IPS DF 19.7 (cell line): ENCODE data around the gene MROH2A.
"Not testable (repeated sequence)": the region's sequence is repeated elsewhere in the genome, so short reads cannot be mapped to it uniquely, and the experiment has no call there.

Experiments used
- DNase-seq: peaks from one replicate; pipeline ENCODE4 v3.0.0-alpha.2; 2013; ENCODE audit warnings: low read depth, low spot score

MROH2A gene, protein sequence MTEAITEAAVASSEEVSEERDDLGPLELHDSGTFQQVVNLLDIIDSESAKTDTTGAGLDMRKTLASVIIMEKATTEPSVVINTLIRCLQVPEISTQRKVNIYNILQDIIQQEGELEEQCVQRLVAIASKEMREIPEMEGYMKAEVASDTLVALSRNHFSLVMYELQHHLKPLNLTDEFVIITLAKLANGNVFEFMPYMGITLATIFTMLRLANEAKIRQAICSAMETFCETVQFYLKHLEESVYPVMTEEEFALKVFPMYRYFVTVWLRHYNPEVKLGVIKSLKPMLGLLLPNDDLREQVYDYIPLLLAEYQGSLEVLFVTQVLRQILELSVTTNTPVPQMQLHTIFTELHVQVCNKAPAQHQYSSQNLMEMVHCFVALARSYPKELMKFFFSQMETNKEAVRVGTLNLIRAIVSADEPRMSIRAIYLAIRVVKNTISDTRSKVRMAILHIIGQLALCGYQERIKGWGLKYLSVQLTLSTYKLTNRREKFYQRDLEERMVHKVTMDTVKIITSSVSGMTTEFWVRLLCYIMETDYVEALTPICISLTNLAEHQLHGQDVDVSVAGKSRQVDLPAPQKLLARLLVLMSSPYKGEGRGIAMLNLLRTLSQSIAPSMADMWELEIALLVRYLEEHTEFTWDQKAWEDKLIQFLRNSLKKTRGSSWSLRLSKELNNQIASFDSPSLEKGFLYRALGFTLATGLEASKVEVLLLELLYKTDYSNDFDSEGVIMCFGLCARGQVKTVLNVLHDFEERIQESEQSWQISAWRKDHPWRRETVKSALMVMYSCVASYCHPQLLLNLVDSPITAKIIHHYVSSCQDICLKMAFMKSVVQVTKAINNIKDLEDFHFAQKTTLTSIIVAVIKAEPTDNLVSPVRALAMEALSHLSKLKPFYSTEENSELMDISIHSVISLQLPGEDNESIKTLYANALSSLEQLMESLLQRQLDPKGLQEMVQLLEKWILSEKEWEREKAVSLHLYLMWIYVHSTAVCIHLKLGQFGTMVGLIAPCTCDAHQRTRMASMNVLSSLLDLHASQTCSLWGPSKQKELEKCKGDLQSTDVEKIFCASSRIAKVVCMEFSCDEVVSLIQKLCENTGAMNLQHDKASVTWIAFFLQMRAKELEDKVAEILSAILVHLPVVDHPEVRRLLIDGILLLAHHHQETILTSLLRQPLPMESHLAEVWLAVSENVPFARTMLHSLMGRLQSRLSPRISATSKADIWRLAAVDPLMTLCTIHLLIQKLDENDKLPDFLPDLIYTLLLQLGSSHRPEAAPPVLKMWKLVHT (N-terminal part only)

DNA sequence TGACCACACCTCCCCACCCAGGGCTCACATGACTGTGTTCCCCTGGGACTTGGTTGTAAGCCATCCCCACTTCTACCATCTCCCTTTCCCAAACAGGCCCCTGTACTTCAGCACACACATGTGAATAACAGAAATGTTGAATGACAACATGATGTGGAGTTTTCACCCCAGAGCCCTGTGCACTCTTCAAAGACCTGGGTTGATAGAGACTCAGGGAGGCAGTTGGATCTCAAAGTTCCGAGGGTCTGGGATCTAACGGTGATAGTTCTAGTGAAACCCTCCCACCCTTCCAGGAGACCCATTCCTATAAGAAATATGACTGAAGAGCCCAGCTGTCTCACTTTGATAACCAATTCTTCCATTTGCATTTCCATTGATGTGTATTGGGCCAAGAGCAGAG lies at the start of gene MROH2A:
MROH2A (plus strand) TSS at position 301 of the 400 bp plus-strand sequence. CDS start 1,029 bp downstream, outside the sequence.
- no peak for DNase-seq

DNA sequence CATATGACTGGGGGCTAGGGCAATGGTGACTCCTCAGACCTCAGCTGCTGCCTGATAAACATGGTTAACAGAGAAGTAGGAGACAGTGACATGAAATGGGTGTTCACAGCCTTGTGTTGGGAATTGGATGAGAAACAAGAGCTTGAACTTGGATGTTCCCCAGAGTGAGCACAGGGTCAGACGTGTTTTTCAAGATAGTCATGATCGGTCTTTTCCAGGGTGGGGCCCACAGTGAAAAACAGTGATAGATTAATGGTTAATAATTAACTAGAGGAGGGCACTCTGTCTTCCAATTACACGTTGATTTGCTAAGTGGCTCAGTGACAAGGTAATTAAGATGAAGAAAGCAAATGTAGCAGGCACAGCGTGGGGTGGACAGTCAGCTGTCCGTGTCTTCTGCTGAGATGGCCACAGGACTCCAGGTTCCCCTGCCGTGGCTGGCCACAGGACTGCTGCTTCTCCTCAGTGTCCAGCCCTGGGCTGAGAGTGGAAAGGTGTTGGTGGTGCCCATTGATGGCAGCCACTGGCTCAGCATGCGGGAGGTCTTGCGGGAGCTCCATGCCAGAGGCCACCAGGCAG lies 49.3 kb upstream of the MROH2A start, which contains the start of gene UGT1A3:
UGT1A3 (plus strand) TSS at position 320 of the 579 bp plus-strand sequence; CDS start at position 405, 85 bp downstream.
- DNase-seq, result no peak

DNA sequence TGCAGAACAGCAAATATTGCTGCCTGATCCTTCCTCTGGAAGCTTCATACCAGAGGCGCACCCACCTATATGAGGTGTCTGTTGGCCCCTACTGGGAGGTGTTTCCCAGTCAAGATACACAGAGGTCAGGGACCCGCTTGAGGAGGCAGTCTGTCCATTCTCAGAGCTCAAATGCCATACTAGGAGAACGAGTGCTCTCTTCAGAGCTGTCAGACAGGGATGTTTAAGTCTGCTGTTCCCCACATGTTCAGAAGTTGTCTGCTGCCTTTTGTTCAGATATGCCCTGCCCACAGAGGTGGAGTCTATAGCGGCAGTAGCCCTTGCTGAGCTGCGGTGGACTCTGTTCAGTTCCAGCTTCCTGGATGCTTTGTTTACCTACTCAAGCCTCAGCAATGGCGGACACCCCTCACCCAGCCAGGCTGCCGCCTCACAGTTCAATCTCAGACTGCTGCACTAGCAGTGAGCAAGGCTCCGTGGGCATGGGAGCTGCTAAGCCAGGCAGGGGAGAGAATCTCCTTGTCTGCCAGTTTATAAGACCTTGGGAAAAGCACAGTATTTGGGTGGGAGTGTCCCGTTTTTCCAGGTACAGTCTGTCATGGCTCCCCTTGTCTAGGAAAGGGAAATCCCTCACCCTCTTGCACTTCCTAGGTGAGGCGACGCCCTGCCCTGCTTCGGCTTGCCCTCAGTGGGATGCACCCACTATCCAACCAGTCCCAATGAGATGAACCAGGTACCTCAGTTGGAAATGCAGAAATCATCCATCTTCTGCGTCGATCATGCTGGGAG lies 41.1 kb upstream of the MROH2A start:
- not testable (repeated sequence) for DNase-seq

DNA sequence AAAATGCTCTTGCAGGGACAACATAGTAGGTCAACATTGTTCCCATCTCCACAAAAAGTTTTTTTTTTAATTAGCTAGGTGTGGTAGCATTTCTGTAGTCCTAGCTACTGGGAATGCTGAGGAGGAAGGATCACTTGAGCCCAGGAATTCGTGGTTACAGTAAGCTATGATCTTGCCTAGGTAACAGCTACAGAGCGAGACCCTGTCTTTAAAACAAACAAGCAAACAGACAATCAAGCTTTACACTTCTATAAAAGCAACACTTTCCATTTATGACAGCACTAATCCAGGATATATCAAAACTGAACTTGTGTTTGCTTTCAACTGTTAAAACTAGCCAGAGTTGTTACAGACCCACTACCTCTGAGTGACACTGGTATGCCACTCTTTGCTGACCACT lies 37.3 kb upstream of the MROH2A start:
- no peak for DNase-seq

DNA sequence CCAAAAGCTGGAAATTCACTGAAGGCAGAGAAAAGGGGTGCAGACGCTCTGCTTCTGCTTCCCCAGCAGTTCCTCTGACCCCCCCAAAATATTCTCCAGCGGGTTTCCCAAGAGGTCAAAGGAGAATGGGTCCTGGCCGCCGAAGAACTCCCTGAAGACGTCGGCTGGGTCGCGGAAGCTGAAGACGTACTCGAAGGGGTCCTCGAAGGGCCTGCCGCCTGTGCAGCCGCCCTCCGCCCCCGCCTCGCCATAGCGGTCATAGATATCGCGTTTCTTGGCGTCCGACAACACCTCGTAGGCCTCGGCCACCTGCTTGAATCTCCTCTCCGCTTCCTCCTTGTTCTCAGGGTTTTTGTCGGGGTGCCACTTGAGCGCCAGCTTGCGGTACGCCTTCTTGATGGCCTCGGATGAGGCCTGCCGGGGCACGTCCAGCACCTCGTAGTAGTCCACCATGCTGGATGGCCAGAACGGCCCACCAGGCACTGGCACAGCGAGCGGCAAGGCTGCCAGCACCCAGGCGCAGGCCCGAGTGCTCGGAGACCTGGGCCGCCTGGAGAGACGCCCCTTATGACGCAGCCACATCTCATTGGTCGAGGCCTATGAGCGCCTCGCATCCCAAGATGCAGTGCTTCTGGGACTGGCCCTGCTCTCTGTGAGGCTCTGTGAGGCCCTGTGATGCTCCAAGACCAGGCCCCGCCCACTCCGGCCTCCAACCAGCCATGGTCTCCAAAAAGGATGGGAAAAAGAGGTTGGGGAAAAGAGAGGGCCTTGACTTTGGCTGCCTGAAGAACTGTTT lies 34.5 kb upstream of the MROH2A start:
- no peak for DNase-seq

DNA sequence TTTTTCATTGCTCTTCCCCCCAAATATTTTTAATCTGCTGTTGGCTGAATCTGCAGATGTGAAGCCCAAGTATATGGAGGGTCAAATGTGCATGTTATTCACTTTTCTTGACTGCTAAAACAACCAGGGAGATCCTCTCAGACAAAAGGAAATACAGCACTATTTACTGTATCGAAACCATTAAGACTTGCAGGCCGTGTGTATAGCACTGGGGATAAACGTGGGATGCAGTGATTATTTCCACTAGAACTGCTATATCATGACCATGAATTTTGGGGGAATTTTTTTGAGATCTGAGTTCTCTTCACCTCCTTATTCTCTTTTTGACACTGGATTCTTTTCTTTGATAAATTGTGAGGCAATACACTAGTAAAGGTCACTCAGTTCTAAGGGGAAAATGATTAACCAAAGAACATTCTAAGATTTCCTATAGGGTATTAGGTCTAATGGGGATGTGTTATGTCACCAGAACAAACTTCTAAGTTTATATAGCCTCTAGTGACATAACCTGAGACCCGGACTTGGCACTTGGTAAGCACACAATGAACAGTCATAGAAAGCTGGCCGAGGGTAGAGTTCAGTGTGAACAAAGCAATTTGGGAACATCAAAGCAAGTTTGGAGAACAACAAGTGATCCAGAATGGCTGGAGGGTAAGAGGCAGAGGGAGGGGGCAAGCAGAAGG lies 32.9 kb upstream of the MROH2A start:
- DNase-seq, result no peak

DNA sequence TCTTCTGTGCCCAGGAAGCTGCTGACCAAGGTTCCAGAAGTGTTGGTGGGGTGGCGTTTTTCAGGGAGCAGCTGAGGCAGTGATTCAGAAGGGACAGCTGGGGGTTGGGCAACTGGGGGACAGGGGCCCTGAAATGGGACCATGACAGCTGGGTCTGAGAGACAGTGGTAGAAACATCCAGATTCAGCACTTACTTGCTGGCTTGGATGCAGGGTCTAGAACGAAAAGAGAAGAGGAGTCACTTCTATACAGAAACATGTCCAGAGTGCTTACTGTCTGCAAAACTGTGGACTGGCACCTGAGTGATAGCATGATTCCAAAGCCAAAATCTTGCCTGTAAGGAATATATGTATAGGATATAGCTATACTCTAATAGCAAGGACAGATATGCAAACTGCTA lies 32.3 kb upstream of the MROH2A start:
- not testable (repeated sequence) for DNase-seq

DNA sequence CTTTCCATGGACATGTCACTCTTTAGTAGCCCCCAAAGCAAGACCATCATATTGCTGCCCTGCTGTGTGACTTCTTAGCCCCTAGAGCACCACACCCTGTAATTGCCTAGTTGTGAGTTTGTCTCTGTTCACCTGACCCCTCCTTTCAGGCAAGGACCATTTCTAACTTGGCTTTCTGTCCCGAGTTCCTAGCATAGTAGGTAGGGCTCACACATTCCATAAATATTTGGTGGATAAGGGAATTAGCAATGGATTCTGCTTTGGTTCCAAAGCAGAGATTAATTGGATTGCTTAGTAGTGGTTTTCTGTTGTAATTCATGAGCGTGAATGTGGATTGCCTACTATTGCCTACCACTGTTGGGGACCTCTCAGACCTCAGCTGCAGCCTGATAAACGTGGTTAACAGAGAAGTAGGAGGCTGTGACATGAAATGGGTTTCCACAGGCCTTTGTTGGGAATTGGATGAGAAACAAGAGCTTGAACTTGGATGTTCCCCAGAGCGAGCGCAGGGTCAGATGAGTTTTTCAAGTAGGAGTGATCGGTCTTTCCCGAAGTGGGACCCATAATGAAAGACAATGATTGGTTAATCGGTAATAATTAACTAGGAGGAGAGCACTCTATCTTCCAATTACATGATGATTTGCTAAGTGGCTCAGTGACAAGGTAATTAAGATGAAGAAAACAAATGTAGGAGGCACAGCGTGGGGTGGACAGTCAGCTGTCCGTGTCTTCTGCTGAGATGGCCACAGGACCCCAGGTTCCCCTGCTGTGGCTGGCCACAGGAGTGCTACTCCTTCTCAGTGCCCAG lies 31.5 kb upstream of the MROH2A start:
- DNase-seq, result no peak

DNA sequence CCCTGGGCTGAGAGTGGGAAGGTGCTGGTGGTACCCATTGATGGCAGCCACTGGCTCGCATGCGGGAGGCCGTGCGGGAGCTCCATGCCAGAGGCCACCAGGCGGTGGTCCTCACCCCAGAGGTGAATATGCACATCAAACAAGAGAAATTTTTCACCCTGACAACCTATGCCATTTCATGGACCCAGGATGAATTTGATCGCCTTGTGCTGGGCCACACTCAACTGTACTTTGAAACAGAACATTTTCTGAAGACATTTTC lies 30.9 kb upstream of the MROH2A start:
- DNase-seq, result no peak

DNA sequence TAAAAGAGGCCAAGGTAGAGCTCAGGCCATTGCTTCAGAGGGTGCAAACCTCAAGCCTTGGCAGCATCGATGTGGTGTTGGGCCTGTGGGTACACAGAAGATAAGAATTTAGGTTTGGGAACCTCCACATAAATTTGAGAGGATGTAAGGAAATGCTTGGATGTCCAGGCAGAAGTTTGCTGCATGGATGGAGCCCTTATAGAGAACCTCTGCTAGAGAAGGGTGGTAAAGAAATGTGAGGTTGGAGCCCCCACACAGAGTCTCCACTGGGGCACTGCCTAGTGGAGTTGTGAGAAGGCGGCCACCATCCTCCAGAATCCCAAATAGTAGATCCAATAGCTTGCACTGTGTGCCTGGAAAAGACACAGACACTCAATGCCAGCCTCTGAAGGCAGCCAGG lies 27.4 kb upstream of the MROH2A start:
- not testable (repeated sequence) for DNase-seq

DNA sequence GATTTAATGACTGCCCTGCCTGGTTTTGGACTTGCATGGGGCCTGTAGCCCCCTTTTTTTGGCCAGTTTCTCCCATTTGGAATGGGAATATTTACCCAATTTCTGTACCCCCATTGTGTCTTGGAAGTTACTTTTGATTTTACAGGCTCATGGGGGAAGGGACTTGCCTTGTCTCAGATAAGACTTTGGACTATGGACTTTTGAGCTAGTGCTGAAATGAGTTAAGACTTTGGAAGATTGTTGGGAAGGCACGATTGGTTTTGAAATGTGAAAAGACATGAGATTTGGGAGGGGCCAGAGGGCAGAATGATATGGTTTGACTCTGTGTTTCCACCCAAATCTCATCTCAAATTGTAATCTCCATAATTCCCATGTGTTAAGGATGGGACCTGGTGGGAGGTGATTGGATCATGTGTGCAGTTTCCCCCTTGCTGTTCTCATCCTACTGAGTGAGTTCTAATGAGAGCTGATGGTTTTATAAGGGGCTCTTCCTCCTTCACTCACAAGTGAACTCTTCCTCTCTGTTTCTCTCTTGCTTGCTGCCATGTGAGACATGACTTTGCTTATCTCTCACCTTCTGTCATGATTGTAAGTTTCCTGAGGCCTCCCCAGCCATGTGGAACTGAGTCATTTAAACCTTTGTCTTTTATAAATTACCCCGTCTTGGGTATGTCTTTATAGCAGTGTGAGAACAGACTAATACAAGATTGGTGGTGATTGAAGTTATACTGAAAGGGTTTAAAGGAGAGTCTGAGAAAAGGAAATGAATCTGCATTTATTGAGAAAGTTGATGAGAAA lies 26.7 kb upstream of the MROH2A start:
- DNase-seq, result not testable (repeated sequence)

DNA sequence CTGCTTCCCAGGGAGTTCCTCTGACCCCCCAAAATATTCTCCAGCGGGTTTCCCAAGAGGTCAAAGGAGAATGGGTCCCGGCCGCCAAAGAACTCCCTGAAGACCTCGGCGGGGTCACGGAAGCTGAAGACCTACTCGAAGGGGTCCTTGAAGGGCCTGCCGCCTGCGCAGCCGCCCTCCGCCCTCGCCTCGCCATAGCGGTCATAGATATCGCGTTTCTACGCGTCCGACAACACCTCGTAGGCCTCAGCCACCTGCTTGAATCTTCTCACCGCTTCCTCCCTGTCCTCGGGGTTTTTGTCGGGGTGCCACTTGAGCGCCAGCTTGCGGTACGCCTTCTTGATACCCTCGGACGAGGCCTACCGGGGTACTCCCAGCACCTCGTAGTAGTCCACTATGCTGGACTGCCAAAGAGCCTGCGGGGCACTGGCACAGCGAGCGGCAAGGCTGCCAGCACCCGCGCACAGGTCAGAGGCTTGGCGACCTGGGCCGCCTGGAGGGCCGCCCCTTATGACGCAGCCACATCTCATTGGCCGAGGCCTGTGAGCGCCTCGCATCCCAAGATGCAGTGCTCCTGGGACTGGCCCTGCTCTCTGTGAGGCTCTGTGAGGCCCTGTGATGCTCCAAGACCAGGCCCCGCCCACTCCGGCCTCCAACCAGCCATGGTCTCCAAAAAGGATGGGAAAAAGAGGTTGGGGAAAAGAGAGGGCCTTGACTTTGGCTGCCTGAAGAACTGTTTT lies 23.1 kb upstream of the MROH2A start:
- no peak for DNase-seq

DNA sequence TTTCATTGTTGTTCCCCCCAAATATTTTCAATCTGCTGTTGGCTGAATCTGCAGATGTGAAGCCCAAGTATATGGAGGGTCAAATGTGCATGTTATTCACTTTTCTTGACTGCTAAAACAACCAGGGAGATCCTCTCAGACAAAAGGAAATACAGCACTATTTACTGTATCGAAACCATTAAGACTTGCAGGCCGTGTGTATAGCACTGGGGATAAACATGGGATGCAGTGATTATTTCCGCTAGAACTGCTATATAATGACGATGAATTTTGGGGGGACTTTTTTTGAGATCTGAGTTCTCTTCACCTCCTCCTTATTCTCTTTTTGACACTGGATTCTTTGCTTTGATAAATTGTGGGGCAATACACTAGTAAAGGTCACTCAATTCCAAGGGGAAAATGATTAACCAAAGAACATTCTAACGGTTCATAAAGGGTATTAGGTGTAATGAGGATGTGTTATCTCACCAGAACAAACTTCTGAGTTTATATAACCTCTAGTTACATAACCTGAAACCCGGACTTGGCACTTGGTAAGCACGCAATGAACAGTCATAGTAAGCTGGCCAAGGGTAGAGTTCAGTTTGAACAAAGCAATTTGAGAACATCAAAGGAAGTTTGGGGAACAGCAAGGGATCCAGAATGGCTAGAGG lies 21.6 kb upstream of the MROH2A start:
- no peak for DNase-seq

DNA sequence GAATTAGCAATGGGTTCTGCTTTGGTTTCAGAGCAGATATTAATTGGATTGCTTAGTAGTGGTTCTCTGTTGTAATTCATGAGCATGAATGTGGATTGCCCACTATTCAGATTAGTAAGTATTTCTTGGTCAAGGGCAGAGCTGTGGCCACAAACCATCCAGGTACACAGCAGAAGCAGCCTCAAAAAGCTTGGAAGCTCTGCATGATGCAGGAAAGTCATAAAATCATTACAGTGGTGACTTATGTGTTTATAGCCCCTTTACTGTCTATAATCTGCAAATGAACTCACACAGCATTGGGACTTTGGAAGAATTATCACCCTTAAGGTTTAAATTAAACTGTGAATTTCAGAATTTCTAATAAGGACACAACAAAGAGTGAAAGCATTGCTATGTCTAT lies 20.0 kb upstream of the MROH2A start:
- DNase-seq, result no peak

DNA sequence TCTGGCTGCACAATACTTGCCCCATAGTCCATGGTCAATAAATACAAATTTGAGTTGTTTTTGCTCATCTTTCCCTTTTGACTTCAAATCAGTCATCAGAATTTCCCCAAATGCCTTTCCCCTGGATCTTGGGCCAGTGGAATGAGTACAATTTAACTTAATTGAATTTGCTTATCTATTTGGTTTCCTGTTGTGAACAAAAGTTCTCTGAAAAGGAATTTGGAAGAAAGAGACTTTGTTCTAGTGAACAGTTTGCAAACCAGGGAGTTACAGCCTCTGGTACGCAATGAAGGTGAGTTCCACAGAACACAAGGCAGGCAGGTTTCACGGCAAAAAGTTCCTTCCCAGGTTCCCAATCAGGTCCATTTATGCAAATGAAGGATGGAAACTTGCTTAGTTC lies 19.3 kb upstream of the MROH2A start:
- no peak for DNase-seq

DNA sequence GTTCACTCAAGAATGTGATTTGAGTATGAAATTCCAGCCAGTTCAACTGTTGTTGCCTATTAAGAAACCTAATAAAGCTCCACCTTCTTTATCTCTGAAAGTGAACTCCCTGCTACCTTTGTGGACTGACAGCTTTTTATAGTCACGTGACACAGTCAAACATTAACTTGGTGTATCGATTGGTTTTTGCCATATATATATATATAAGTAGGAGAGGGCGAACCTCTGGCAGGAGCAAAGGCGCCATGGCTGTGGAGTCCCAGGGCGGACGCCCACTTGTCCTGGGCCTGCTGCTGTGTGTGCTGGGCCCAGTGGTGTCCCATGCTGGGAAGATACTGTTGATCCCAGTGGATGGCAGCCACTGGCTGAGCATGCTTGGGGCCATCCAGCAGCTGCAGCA lies 18.1 kb upstream of the MROH2A start, which contains the start of gene UGT1A1:
UGT1A1 (plus strand) TSS at position 228 of the 400 bp plus-strand sequence; CDS start at position 246, 18 bp downstream.
- DNase-seq, result no peak
